ENCODE data around the gene PGM1.
"Not testable (repeated sequence)": the region's sequence is repeated elsewhere in the genome, so short reads cannot be mapped to it uniquely, and the experiment has no call there.

The PGM1 gene

GRCh38 chr1:63593303-63593885, at the start of gene PGM1:
Gene PGM1 (plus strand): TSS chr1:63593411. CDS start chr1:63593489, 78 bp downstream.
- DNase-seq (ENCODE audit: low read depth, low spot score), result peak; percentile 42

DNA sequence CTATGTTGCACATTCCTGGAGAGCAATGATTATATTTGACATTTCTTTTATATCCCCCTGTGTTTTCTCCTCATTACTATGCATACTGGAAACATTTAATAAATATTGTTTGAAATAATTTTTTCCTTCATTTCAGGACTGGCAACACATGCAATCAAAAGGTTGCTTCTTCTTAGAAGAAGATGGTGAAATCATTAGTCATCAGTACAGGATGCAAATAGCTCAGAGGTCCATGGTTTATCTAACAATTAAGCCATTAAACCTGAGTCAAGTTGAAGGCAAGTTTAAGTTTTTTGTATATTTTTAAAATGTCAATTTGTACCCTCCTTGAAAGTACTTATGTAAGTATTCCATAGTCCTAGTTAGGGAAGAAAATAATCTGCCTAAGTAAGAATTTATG, 47.4 kb upstream of the PGM1 start:
- DNase-seq (ENCODE audit: low read depth, low spot score), result no peak

- DNase-seq (ENCODE audit: low read depth, low spot score), result no peak
Observed at GRCh38 chr1:63547621-63548294, 45.5 kb upstream of the PGM1 start.

- no peak for DNase-seq (ENCODE audit: low read depth, low spot score)
Observed at GRCh38 chr1:63548303-63548702, 44.9 kb upstream of the PGM1 start.

GRCh38 chr1:63548877-63549276, 44.3 kb upstream of the PGM1 start:
- no peak for DNase-seq (ENCODE audit: low read depth, low spot score)

- DNase-seq (ENCODE audit: low read depth, low spot score), result no peak
Observed at GRCh38 chr1:63555480-63555879, 37.7 kb upstream of the PGM1 start.

- DNase-seq (ENCODE audit: low read depth, low spot score), result no peak
Observed at GRCh38 chr1:63557365-63557987, 35.7 kb upstream of the PGM1 start.

- DNase-seq (ENCODE audit: low read depth, low spot score), result no peak
Observed at GRCh38 chr1:63559357-63559756, 33.9 kb upstream of the PGM1 start.

GRCh38 chr1:63563745-63564144, 29.5 kb upstream of the PGM1 start:
- DNase-seq (ENCODE audit: low read depth, low spot score), result no peak

DNA sequence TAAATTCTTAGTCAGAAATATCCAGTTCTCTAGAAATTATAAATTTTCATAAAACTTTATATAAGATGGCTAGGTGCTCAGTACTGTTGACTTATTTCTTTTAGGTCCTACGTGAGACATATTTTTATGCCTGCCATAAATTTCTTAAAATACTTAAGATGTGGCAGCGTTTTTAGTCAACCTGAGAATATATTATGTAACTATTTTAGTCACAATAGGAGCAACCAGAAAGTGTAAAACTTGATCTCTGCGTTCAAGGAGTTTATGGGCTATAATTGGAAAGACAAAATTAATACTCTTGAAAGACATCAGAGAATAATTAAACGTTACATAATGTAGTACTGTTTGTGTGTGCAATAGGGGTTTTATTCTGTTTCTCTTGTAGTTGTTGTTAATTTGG, 24.1 kb upstream of the PGM1 start:
- DNase-seq (ENCODE audit: low read depth, low spot score), result no peak

GRCh38 chr1:63569640-63570316, 23.4 kb upstream of the PGM1 start:
- DNase-seq (ENCODE audit: low read depth, low spot score), result no peak

- not testable (repeated sequence) for DNase-seq (ENCODE audit: low read depth, low spot score)
Observed at GRCh38 chr1:63572686-63573085, 20.5 kb upstream of the PGM1 start.

- not testable (repeated sequence) for DNase-seq (ENCODE audit: low read depth, low spot score)
Observed at GRCh38 chr1:63574203-63574796, 18.9 kb upstream of the PGM1 start.

- DNase-seq (ENCODE audit: low read depth, low spot score), result no peak
Observed at GRCh38 chr1:63575340-63575826, 17.8 kb upstream of the PGM1 start.

- DNase-seq (ENCODE audit: low read depth, low spot score), result not testable (repeated sequence)
Observed at GRCh38 chr1:63586326-63586725, 6.9 kb upstream of the PGM1 start.

- DNase-seq (ENCODE audit: low read depth, low spot score), result no peak
Observed at GRCh38 chr1:63590166-63590560, 3.0 kb upstream of the PGM1 start.

DNA sequence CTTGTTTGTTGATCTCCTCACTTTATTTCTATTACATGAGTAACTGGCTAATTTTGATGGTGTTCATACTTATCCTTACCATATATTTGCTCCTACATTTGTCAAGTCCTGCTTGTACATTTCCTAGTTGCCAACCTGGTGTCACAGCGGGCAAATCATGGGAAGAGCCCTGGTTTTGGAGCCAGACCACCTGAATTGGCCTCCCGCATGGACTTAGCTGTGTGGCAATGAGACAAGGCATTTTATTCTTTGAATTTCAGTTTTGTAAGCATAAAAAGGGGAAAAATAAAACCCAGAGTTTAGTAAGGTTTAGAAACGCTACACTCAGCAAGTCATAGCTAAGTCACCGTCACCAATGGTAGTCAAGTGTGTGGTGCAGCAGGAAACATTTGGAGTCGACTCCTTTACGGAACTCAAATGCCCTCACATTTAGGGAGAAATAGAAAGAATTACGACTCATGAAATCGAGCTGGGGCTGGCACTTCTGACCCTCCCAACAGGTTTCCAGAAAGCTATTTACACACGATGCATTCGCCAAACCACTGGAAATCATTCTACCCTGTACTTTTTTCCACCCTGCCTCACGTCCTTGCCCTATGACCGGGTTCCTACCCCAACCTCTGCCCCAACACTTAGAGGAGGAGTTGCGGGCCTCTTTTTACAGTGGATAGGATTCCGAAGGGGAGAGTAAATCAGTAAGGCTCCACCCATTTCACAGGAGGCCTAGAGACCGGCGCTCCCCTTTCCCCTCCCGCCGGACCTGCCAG, 492 bp upstream of the PGM1 start:
- no peak for DNase-seq (ENCODE audit: low read depth, low spot score)

- peak; percentile 43 for DNase-seq (ENCODE audit: low read depth, low spot score)
Observed at GRCh38 chr1:63593886-63594605, 835 bp downstream of the PGM1 start.

GRCh38 chr1:63595435-63595834, 2.2 kb downstream of the PGM1 start:
- no peak for DNase-seq (ENCODE audit: low read depth, low spot score)

- DNase-seq (ENCODE audit: low read depth, low spot score), result no peak
Observed at GRCh38 chr1:63599799-63600198, 6.6 kb downstream of the PGM1 start.

- DNase-seq (ENCODE audit: low read depth, low spot score), result no peak
Observed at GRCh38 chr1:63600248-63600647, 7.0 kb downstream of the PGM1 start.
